Measurements from ENCODE around the gene ERF.
A peak's percentile ranks its signal among the peaks of the same experiment; 100 is the strongest.

ERF gene

GRCh38 chr19:42239544-42240220 lies 15.2 kb downstream of the ERF start:
- no peak for DNase-seq

- no peak for DNase-seq
Measured at GRCh38 chr19:42235181-42235580, 19.7 kb downstream of the ERF start.

GRCh38 chr19:42234364-42234763 lies 20.6 kb downstream of the ERF start:
- no peak for DNase-seq

- DNase-seq, result no peak
Measured at GRCh38 chr19:42233678-42234292, 21.1 kb downstream of the ERF start.

- DNase-seq, result no peak
Measured at GRCh38 chr19:42233106-42233505, 21.8 kb downstream of the ERF start.

- no peak for DNase-seq
Measured at GRCh38 chr19:42232435-42232834, 22.5 kb downstream of the ERF start.

- DNase-seq, result no peak
Measured at GRCh38 chr19:42230571-42230970, 24.4 kb downstream of the ERF start.

- no peak for DNase-seq
Measured at GRCh38 chr19:42229855-42230351, 25.0 kb downstream of the ERF start.

- no peak for DNase-seq
Measured at GRCh38 chr19:42229301-42229854, 25.6 kb downstream of the ERF start.

- no peak for DNase-seq
Measured at GRCh38 chr19:42228641-42229040, 26.3 kb downstream of the ERF start.

GRCh38 chr19:42226886-42227285 lies 28.0 kb downstream of the ERF start:
- no peak for DNase-seq

GRCh38 chr19:42225718-42226292 lies 29.1 kb downstream of the ERF start:
- no peak for DNase-seq

GRCh38 chr19:42224940-42225717 lies 29.8 kb downstream of the ERF start:
- DNase-seq, result no peak

GRCh38 chr19:42220751-42221097 lies 34.2 kb downstream of the ERF start:
- no peak for DNase-seq

GRCh38 chr19:42219812-42220750 lies 34.8 kb downstream of the ERF start, which contains the start of gene ZNF526:
Gene ZNF526 (plus strand): TSS chr19:42220312. CDS start chr19:42224404, 4,092 bp downstream.
- peak; percentile 91 for DNase-seq

GRCh38 chr19:42217520-42218437 lies 37.1 kb downstream of the ERF start, which contains the start of gene DEDD2:
Gene DEDD2 (minus strand): TSS chr19:42217677. CDS start chr19:42217007, 670 bp downstream.
- DNase-seq, result peak; percentile 100

GRCh38 chr19:42216653-42217519 lies 38.0 kb downstream of the ERF start:
- no peak for DNase-seq

GRCh38 chr19:42214810-42215485 lies 40.0 kb downstream of the ERF start:
- DNase-seq, result no peak

GRCh38 chr19:42212886-42213285 lies 42.0 kb downstream of the ERF start:
- no peak for DNase-seq

All from activated gamma-delta T cell (primary cell).